Testis (tissue), 2 donors: ENCODE results near the gene GPC3.

ENCODE experiments used
- CTCF ChIP-seq, 3 experiments: fragments of 450-650 bp in 2 of 3; fragments of 200-600 bp in 1 of 3; sonication (generic) in 1 of 3; IDR thresholded peaks; one replicate each; pipeline ENCODE4 v1.5.1; 2016 to 2019; ENCODE audit warnings: antibody characterized with exemption in 3 of 3, mild to moderate bottlenecking in 2 of 3, moderate library complexity in 1 of 3
- POLR2A ChIP-seq: fragments of 450-650 bp; IDR thresholded peaks from one replicate; pipeline ENCODE4 v1.6.1; 2017; ENCODE audit warnings: antibody characterized with exemption, mild to moderate bottlenecking, moderate library complexity

- TF ChIP-seq CTCF (IDR thresholded peaks at IDR 0.05) (no peak), POLR2A (no peak)
These were observed 1.8 kb upstream of the GPC3 start for GRCh38 chrX:133987188-133987587.
